Sigmoid colon (tissue), 4 donors: ENCODE measurements around the gene FILIP1L.
"Not testable (repeated sequence)": the region's sequence is repeated elsewhere in the genome, so short reads cannot be mapped to it uniquely, and the experiment has no call there.

Experiments used
- CTCF ChIP-seq, 4 experiments: fragments of 450-650 bp in 3 of 4; fragments of 200-600 bp in 1 of 4; IDR thresholded peaks; one replicate each; pipeline ENCODE4 v1.5.1; 2016 to 2019; ENCODE audit warnings: antibody characterized with exemption in 4 of 4, mild to moderate bottlenecking in 3 of 4, moderate library complexity in 2 of 4
- POLR2A ChIP-seq, 2 donors: fragments of 450-650 bp; IDR thresholded peaks; one replicate each; pipeline ENCODE4 v1.6.1; 2016; ENCODE audit warnings: antibody characterized with exemption in 2 of 2, mild to moderate bottlenecking in 2 of 2, moderate library complexity in 2 of 2
- POLR2AphosphoS5 ChIP-seq, 4 donors: sonication (generic); formaldehyde crosslinking; IDR thresholded peaks; one replicate each; pipeline ENCODE4 v1.6.1; 2017; ENCODE audit warnings: antibody characterized with exemption in 4 of 4

GRCh38 chr3:99841949-99842348 lies 272.4 kb downstream of the FILIP1L start:
- not testable (repeated sequence) for TF ChIP-seq CTCF, POLR2A, POLR2AphosphoS5 (IDR thresholded peaks at IDR 0.05)
